Glutamatergic neuron (in vitro differentiated cells): ENCODE results near the gene KCNB1. TPM values are rescaled to one million over a fixed set of nuclear protein-coding genes. Genes with fewer than 3 reads are reported as not detected.
A peak's percentile ranks its signal among the peaks of the same experiment; 100 is the strongest.

Experiments used
- DNase-seq: peaks from one replicate; pipeline ENCODE4 v3.0.0; 2022
- H3K27ac Mint-ChIP-seq: one replicate; pipeline ENCODE4 v1.8.0; 2020; ENCODE audit warnings: mild to moderate bottlenecking, mixed read lengths, inconsistent platforms; ENCODE audit not compliant: unreplicated experiment
- H3K27me3 Mint-ChIP-seq: one replicate; pipeline ENCODE4 v1.8.0; 2020; ENCODE audit warnings: mild to moderate bottlenecking, moderate library complexity, mixed read lengths, inconsistent platforms; ENCODE audit not compliant: unreplicated experiment
- H3K36me3 Mint-ChIP-seq: one replicate; pipeline ENCODE4 v1.8.0; 2020; ENCODE audit warnings: mild to moderate bottlenecking, mixed read lengths, inconsistent platforms; ENCODE audit not compliant: unreplicated experiment
- H3K4me1 Mint-ChIP-seq: one replicate; pipeline ENCODE4 v1.8.0; 2020; ENCODE audit warnings: mild to moderate bottlenecking, low read depth, mixed read lengths, inconsistent platforms; ENCODE audit not compliant: unreplicated experiment
- H3K4me3 Mint-ChIP-seq: one replicate; pipeline ENCODE4 v1.8.0; 2020; ENCODE audit warnings: mild to moderate bottlenecking, mixed read lengths, inconsistent platforms; ENCODE audit not compliant: unreplicated experiment
- H3K9me3 Mint-ChIP-seq: one replicate; pipeline ENCODE4 v1.8.0; 2020; ENCODE audit warnings: mild to moderate bottlenecking, moderate library complexity, mixed read lengths, inconsistent platforms; ENCODE audit not compliant: unreplicated experiment
- total RNA-seq: library from RNA; stranded (reverse); fragmentation: NEBNext Ultra II Directional; extraction: Animal tissue kit (Norgen Biotek cat#: 25700); gene quantifications from one replicate; pipeline ENCODE4 v1.2.1, GENCODE V29; 2021; ENCODE audit not compliant: unreplicated experiment
- TF ChIP-seq, protein P1 (sequence below): fragments of 200-600 bp; sonication (generic); IDR thresholded peaks from one replicate; pipeline ENCODE4 v1.5.0; 2021; ENCODE audit not compliant: partially characterized antibody, unreplicated experiment

KCNB1 gene
- total RNA-seq, 1 donor from 2014 or later = 3.1 TPM

DNA sequence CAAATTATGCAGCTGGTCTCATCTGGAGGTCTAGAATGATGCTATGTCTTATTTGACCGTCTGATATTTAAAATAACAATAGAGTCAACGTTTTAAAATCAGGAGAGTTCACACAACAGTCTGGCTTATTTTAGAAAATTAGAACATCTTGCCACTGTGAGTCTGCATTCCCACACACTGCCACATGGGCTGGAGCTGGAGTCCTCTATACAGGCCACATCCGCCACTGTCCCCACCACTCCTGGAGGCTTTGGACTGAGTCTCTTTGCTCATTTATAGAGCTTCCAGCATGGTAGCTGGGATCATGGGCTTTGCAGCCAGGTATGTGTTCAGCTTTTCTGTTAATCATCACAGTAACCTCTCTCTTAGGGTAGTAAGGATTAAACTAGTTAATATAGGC, 135.8 kb downstream of the KCNB1 start:
- H3K27me3 Mint-ChIP-seq = peaks cover 5% of the 10 kb centered on the region
- H3K9me3 Mint-ChIP-seq = no peaks in the 10 kb centered on the region
- TF ChIP-seq, protein P1, sequence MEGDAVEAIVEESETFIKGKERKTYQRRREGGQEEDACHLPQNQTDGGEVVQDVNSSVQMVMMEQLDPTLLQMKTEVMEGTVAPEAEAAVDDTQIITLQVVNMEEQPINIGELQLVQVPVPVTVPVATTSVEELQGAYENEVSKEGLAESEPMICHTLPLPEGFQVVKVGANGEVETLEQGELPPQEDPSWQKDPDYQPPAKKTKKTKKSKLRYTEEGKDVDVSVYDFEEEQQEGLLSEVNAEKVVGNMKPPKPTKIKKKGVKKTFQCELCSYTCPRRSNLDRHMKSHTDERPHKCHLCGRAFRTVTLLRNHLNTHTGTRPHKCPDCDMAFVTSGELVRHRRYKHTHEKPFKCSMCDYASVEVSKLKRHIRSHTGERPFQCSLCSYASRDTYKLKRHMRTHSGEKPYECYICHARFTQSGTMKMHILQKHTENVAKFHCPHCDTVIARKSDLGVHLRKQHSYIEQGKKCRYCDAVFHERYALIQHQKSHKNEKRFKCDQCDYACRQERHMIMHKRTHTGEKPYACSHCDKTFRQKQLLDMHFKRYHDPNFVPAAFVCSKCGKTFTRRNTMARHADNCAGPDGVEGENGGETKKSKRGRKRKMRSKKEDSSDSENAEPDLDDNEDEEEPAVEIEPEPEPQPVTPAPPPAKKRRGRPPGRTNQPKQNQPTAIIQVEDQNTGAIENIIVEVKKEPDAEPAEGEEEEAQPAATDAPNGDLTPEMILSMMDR = peak; percentile 26
- peaks cover 5% of the 10 kb centered on the region for H3K4me1 Mint-ChIP-seq
- no peak overlapping the region for H3K4me3 Mint-ChIP-seq
- H3K27ac Mint-ChIP-seq = no peak overlapping the region
- no peak for DNase-seq
- H3K36me3 Mint-ChIP-seq = no peaks in the 10 kb centered on the region

DNA sequence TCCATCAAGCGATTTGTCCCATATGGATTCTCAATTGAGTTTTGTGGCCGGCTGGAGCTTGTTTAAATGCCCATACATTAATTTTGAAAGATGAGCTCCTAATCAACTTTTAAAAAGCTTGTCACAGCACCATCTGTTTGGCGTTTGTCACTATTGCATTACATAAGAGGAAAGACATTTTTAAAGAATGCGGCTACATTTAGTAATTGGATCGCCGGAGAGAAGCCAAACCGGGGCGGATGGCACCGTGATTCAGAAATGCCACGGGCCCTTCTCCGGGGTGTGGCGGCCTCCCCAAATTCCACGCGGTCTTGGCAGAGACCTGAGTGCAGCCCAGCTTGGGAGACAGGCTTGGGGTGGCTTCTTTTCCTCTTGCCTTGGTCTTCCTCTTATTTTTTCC, 136.9 kb downstream of the KCNB1 start:
- Mint-ChIP-seq H3K4me1 (peaks cover 5% of the 10 kb centered on the region), H3K9me3 (no peaks in the 10 kb centered on the region), H3K27ac (no peak overlapping the region), H3K4me3 (no peak overlapping the region), H3K27me3 (peaks cover 5% of the 10 kb centered on the region), H3K36me3 (no peaks in the 10 kb centered on the region)
- TF ChIP-seq, protein P1 = no peak
- no peak for DNase-seq

DNA sequence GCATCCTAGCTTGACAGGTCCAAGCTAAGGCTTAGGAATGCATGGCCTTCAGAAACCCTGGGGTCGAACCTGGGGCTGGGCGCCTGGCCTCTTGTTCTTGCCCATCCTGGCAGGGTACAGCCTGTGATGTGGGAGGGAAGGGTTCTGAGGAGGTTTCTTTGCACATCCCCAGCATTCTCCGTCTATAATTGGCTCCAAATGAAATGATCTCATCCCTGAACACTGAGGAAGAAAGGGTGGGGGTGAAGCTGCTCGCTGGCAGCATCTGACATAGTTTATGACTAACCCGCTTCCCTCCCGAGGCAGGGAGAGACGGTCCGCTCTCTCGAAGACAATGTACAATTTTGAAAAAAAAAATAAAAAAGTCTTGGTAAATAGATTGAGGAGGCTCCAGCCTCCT, 137.5 kb downstream of the KCNB1 start:
- TF ChIP-seq, protein P1 = no peak
- Mint-ChIP-seq H3K4me3 (no peak overlapping the region), H3K36me3 (no peaks in the 10 kb centered on the region), H3K4me1 (peaks cover 5% of the 10 kb centered on the region), H3K9me3 (no peaks in the 10 kb centered on the region), H3K27ac (no peak overlapping the region), H3K27me3 (peaks cover 5% of the 10 kb centered on the region)
- no peak for DNase-seq

DNA sequence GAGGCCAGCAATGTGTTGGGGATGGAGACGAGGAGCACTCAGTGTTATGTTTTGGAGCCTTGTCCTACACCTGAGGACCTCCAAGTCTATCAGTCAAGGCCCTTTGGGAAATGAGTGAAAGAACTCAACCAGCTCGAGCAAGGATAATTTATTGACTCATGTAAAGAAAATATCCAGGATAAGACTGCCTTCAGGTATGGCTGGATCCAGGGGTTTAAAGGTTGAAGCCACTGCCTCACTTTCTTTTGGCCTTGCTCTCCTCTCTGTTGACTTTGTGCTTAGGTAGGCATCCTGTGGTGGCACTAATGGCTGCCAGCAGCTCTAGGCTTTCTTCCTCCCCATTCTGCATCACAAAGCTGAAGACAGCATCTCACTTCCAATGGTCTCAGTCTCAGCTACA, 138.3 kb downstream of the KCNB1 start:
- no peaks in the 10 kb centered on the region for H3K36me3 Mint-ChIP-seq
- no peak for DNase-seq
- H3K27me3 Mint-ChIP-seq = peaks cover 5% of the 10 kb centered on the region
- H3K4me1 Mint-ChIP-seq = peaks cover 5% of the 10 kb centered on the region
- TF ChIP-seq, protein P1 = no peak
- H3K4me3 Mint-ChIP-seq = no peak overlapping the region
- no peak overlapping the region for H3K27ac Mint-ChIP-seq
- no peaks in the 10 kb centered on the region for H3K9me3 Mint-ChIP-seq

DNA sequence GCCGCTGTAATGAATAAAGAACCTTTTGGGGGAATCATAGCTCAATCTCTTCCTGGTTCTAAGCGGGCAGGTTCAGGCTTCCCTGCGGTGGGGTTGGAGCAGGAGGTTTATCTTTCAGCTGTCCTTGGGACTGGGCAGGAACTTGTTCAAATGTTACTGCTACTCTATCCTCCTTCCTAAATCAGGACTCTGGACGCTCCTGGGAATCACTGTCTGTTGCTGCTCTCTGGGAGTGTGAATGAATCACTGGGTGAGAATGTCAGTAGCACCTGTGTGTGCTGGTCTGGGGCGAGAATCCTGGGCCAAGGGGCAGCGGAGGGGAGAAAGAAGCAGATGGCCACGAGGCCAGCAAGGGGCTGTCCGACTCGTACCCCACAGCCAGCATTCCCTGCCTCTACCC, 139.2 kb downstream of the KCNB1 start:
- H3K4me1 Mint-ChIP-seq = peaks cover 5% of the 10 kb centered on the region
- TF ChIP-seq, protein P1 = no peak
- no peak for DNase-seq
- H3K4me3 Mint-ChIP-seq = no peak overlapping the region
- no peaks in the 10 kb centered on the region for H3K9me3 Mint-ChIP-seq
- peaks cover 3% of the 10 kb centered on the region for H3K27me3 Mint-ChIP-seq
- H3K27ac Mint-ChIP-seq = no peak overlapping the region
- no peaks in the 10 kb centered on the region for H3K36me3 Mint-ChIP-seq
